ENCODE results near the gene SLC8A1.
A peak's percentile ranks its signal among the peaks of the same experiment; 100 is the strongest.

The SLC8A1 gene

DNA sequence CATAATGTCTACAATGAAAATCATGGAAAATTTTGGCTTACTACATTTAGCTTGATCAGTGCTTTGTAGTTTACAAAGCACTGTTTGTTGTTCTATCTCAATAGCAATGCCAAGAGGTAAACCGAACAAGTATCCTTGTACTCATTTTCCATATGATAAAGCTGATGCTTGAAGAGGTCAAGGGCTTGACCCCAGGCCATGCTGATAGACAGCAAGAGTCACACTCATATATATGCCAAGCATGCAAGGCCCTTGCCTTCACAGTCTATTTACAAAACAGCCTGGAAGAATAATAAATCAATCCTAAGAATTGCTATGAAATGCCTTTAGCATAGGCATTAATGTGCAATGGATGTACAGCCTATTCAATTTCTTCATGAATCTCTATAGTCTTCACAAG lies 71.8 kb downstream of the SLC8A1 start:
- no peak for DNase-seq

GRCh38 chr2:40374543-40375240 lies 77.2 kb downstream of the SLC8A1 start:
- no peak for DNase-seq

DNA sequence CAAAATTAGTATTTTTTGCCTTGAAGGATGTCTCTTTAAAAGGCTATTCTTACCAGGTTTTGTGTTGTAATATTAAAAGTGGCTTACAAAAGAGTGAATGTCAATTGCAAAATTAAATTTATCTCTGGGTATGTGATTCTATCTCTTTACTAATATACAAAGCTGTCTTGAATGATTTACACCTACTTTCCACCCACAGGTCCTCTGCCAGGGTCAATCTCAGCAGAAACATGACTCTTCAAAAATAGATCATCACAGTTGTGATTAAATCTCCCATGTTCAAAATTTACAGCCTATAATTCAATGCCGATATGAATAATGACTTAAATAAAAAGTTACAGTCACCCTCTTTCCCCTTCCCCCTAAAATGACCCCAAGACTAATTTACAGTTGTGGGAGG lies 78.8 kb downstream of the SLC8A1 start:
- DNase-seq = no peak

GRCh38 chr2:40372283-40372985 lies 79.5 kb downstream of the SLC8A1 start:
- DNase-seq = no peak

- peak; percentile 62 for DNase-seq
These were observed 80.2 kb downstream of the SLC8A1 start for GRCh38 chr2:40371525-40372282.

DNA sequence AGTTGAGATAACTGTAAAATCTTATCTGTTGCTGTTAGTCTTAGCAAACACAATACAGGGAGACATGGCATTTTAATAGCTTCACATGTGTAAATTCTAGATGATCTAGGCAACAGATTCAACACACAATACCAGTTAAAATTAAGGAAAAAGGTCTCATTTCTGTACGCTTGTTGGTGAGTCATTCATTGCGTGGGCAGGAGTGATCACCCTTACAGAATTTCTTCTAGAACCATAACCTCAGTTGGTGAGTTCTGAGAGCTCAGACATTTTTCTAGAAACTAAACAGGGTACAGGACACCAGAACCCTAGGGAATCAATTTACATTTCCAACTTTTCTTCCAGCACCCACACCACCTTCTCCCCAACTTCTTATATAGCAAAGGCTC lies 81.9 kb downstream of the SLC8A1 start:
- no peak for DNase-seq

DNA sequence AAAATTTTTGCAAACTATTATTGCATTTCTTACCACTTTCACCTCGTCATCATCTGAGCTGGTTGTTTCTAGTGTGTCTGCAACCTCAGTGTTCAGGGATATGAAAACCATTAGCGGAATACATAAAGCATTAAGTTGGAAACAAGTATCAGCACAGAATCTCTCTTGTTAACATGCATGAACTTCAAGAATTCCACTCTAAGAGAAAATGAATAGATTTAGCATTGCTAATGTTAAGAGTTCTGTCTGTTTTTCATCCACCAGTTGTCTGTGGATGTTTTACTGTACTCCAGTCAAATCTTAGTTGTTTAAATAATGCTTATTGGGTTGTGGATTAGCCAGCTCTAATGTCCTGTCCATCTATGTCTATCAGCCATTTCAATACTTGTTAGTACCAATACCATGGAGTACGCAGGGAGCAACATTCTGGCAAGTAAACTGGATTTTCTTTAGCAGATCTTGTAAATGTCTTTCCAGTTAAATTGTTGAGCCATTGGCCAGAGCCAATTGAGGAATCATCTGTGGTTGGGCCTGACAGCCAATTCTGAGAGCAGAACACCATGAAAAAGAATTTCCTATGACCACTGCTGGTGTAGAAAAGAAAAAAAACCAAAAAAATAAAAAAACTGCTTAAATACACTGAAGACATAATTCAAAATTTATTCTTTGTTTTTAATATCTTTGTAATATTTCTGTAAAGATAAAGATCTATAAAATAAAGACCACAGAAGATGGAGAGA lies 82.5 kb downstream of the SLC8A1 start:
- no peak for DNase-seq

DNA sequence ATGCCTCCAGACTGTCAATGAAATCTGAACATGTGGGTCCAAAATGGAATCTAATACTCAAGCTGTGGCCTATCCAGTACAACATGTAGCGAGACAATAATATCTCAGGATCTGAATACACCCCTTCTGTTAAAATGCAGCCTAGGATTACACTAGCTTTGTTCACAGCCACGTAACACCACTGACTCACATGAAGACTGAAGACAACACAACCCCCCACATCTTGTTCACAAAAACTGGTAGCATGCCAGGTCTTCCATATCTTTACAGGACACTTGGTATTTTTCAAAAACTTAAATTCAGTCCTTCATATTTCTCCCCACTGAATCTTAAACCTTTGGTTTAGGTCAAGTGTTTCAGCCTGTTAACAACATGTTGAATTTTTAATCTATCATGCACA lies 84.2 kb downstream of the SLC8A1 start:
- DNase-seq = no peak

DNA sequence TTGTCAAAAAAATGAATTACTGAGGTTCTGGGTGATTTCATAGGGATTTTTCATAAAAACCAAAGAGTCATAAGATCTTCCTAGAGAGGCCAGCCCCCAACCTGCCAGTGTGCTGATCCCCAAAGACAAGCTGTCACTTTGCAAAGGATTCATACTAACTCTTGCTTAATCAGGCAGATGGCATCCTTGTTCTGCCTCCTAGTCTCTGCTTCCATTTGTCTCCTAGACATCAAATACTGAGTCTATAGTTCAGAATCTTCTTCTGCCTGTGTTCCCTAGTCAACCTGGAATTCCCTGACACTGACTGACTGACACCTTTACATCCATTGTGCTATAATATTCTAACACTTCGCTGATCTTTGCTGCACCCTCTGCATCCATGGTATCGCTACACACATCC lies 84.9 kb downstream of the SLC8A1 start:
- no peak for DNase-seq

GRCh38 chr2:40364151-40364874 lies 87.6 kb downstream of the SLC8A1 start:
- DNase-seq = peak; percentile 21

GRCh38 chr2:40363631-40364030 lies 88.3 kb downstream of the SLC8A1 start:
- peak; percentile 77 for DNase-seq

- DNase-seq = no peak
These were observed 88.7 kb downstream of the SLC8A1 start for GRCh38 chr2:40363231-40363630.

GRCh38 chr2:40361478-40361877 lies 90.4 kb downstream of the SLC8A1 start:
- DNase-seq = peak; percentile 17

- no peak for DNase-seq
These were observed 91.2 kb downstream of the SLC8A1 start for GRCh38 chr2:40360652-40361051.

DNA sequence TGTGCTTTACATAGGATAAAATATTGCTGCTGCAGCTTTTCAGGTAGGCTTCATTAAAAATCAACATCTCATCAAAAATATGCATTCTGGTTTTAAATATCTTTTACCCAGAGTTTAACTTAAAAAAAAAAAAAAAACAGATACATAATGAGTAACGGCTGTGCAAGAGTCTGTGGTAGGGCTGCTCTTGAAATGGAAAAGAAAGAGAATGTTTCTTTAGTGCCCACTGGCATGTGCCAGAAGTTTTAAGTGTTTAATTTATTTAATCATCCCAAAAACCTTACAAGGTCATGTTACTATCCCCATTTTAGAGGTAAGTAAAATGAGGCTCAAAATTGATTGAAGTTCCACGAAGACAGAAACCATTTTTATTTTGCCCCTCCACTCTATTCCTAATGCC lies 92.1 kb downstream of the SLC8A1 start:
- DNase-seq = no peak

- no peak for DNase-seq
These were observed 93.1 kb downstream of the SLC8A1 start for GRCh38 chr2:40358783-40359182.

- no peak for DNase-seq
These were observed 94.2 kb downstream of the SLC8A1 start for GRCh38 chr2:40357667-40358066.

DNA sequence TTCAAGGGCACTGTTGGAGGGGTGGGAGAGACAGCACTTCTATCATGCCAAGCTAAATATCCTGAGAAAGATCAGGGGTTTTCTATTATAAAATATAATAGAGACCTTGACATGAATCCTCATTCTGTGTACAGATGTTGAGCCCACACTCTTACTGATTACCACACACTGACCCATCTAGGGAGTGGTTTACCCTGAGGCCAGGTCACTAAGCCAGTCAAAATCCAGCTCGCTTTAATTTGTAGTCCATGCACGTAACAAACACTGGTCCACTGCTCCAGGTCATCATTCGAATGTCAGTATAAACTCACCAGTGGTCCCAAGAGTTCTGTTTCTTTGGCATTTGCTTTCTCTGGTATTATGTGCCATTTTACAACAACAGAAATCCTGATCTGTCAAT lies 96.4 kb downstream of the SLC8A1 start:
- DNase-seq = no peak

DNA sequence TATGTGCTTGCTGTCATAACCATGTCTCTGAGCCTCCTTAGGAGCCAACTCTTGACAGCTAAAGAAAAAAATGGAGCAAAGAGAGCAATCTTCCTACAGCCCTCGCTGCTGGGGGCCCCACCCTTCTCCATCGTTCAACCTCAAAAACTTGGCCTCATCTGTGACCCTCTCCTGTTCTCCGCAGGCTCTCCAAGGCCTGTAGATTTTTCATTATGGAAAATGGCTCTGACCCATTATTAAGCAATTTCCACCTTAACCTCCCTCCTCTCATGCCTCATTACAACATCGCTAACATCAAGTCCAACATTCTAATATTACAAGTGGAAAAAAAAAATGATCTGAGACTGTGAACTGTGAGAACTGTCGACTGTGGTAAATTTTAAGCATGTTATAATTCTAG lies 98.7 kb downstream of the SLC8A1 start:
- no peak for DNase-seq

GRCh38 chr2:40352703-40353099 lies 99.2 kb downstream of the SLC8A1 start:
- no peak for DNase-seq

DNA sequence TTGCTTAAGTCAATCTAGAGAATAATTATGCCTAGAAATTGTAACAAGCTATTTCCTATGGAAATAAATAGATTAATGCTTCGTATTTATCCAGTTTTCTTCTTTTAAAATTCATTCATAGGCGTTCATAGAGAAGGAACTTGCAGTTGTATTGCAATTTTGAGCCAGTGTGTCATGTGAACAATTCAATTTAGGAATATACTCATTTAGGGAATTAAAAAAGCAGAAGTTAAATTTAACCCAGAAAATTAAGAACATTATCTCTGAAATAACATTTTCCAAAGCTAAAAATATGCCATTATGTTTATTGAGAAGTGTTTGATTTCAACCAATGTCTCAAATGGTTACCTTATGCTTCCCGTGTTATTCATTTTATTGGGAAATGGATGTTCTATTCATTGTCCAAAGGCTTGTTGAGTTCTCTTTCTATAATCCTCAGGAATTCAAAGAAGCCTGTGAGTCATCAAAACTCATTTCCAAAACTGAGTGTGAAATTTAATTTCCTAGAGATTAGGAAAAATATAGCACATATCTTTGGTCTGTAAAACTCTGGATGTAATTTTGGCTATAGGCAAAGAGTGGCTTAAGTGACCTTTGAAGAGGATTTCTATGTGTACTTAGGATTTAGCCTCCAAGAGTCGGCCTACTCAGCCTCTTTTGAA lies 99.7 kb downstream of the SLC8A1 start:
- no peak for DNase-seq

DNA sequence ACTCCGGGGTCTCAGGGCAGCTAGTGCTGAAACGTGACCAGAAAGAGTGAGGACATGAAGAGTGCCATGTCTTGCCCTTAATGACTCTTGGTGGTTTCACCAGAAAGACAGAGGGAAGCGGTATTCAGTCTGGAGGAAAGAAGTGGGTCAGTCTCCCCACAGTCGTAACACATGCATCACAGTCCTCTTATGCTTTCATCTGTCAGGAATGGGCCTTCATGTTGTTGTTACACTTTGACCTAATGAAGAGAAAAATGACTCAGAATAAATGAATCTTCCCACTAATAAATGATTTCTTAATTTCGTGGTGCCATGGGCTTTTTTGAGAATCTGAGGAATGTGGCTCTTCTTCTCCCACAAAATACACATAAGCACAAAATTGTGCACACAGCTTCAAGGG lies 103.2 kb downstream of the SLC8A1 start:
- DNase-seq = no peak

Measured in DMS53 (cell line).